Measurements from ENCODE around the gene ZDHHC14.
"Not testable (repeated sequence)": the region's sequence is repeated elsewhere in the genome, so short reads cannot be mapped to it uniquely, and the experiment has no call there.

The ZDHHC14 gene

GRCh38 chr6:157381631-157382621, 936 bp downstream of the ZDHHC14 start:
- peak; percentile 49 for DNase-seq

- DNase-seq: no peak
These were observed 1.8 kb downstream of the ZDHHC14 start for GRCh38 chr6:157382821-157383220.

- no peak for DNase-seq
These were observed 2.5 kb downstream of the ZDHHC14 start for GRCh38 chr6:157383471-157383870.

- not testable (repeated sequence) for DNase-seq
These were observed 4.0 kb downstream of the ZDHHC14 start for GRCh38 chr6:157384962-157385361.

- no peak for DNase-seq
These were observed 4.5 kb downstream of the ZDHHC14 start for GRCh38 chr6:157385482-157385881.

- no peak for DNase-seq
These were observed 5.0 kb downstream of the ZDHHC14 start for GRCh38 chr6:157386023-157386422.

- no peak for DNase-seq
These were observed 5.5 kb downstream of the ZDHHC14 start for GRCh38 chr6:157386454-157386853.

- DNase-seq: no peak
These were observed 7.9 kb downstream of the ZDHHC14 start for GRCh38 chr6:157388924-157389323.

GRCh38 chr6:157390273-157391060, 9.5 kb downstream of the ZDHHC14 start:
- DNase-seq: no peak

GRCh38 chr6:157392927-157393668, 12.1 kb downstream of the ZDHHC14 start:
- DNase-seq: no peak

- no peak for DNase-seq
These were observed 12.8 kb downstream of the ZDHHC14 start for GRCh38 chr6:157393669-157394327.

GRCh38 chr6:157395199-157395598, 14.2 kb downstream of the ZDHHC14 start:
- not testable (repeated sequence) for DNase-seq

GRCh38 chr6:157396026-157396425, 15.0 kb downstream of the ZDHHC14 start:
- no peak for DNase-seq

- no peak for DNase-seq
These were observed 16.7 kb downstream of the ZDHHC14 start for GRCh38 chr6:157397660-157398059.

- no peak for DNase-seq
These were observed 17.2 kb downstream of the ZDHHC14 start for GRCh38 chr6:157398151-157398550.

- no peak for DNase-seq
These were observed 19.7 kb downstream of the ZDHHC14 start for GRCh38 chr6:157400676-157401075.

- DNase-seq: no peak
These were observed 20.8 kb downstream of the ZDHHC14 start for GRCh38 chr6:157401734-157402338.

GRCh38 chr6:157402996-157403685, 22.2 kb downstream of the ZDHHC14 start:
- no peak for DNase-seq

- no peak for DNase-seq
These were observed 22.7 kb downstream of the ZDHHC14 start for GRCh38 chr6:157403686-157404051.

- no peak for DNase-seq
These were observed 25.0 kb downstream of the ZDHHC14 start for GRCh38 chr6:157405986-157406385.

GRCh38 chr6:157406661-157407060, 25.7 kb downstream of the ZDHHC14 start:
- no peak for DNase-seq

Data from CD4-positive, alpha-beta T cell treated with Interleukin-15 for 1 hour (primary cell).